Left colon (tissue), 2 donors: ENCODE data around the gene QDPR. TPM values are rescaled to one million over a fixed set of nuclear protein-coding genes. Genes with fewer than 3 reads are reported as not detected.

Experiments
- ATAC-seq: fragments of 200-7000 bp; cut with Tn5 transposase; one replicate; pipeline ENCODE4 v1.9.1; 2020; ENCODE audit warnings: mild to moderate bottlenecking, moderate library complexity
- DNase-seq, 2 donors: peaks; one replicate each; pipeline ENCODE4 v3.0.0-alpha.2; 2020
- intact Hi-C, 2 donors: fragments of 100-400 bp; cut with DNase I in 1 of 2; cut with micrococcal nuclease in 1 of 2; formaldehyde crosslinking; loops; one replicate each; pipeline versions ENCODE4 v1.11.2 to v1.14.0; 2022; cut with DNase I, micrococcal nuclease
- total RNA-seq, 2 donors: library from RNA; stranded (reverse); fragmentation: NEBNext Ultra II Directional; extraction: Animal tissue kit (Norgen Biotek cat#: 25700); gene quantifications; one replicate each; pipeline ENCODE4 v1.2.1, GENCODE V29; 2021
- donor health status: DM: no; HTN: no; CAD: no.
- donor health status: DM: yes; HTN: yes; CAD: no.

The QDPR gene
- total RNA-seq, 2 donors from 2014 or later: 16.9 to 23.7 TPM

DNA sequence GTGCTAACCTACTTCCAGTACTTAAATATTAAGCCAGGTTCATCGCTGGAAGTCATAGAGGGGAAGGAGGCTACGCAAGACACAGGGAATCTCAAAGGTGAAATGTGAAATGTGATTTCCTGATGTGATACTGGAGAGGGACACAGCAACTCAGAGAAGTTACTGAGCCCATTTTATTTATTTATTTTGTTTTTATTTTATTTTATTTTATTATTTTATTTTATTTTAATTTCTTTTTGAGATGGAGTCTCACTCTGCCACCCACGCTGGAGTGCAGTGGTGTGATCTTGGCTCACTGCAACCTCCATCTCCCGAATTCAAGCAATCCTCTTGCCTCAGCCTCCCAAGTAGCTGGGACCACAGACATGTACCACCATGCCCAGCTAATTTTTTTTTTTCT, 22.8 kb upstream of the QDPR start:
- ATAC-seq (no peak), DNase-seq (no peak)
- intact Hi-C loops: no loop called here

DNA sequence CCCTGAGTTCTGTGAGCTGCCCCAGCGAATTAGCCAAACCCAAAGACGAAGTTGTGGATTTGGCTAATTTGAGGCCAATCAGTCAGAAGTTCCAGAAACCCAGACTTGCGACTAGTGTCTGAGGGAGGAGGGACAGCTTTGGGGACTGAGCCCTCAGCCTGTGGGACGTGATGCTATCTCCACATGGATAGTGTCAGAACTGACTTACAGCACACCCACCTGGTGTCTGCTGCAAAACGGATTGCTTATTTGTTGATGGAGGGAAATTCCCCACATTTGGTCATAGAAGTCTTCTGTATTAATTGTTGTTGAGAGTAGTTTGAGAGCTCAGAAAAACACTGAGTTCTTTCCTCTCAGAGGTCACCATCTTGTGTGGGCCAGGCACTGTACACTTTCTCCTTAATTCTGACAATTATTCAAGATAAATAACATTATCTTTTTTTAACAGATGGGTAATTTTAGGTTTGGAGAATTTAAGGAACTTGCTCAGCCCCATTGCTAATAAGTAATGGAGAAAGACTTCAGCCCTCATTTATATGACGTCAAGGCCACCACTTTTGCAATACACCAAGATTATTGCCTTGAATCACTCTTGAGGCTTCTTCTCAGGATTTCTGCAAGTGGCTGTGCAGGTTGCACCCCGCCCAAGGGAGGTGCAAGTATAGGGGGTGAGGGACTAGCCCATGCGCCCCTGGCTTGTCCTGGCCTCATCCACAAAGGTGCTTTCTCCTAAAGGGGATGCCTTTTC, 19.8 kb upstream of the QDPR start:
- ATAC-seq (no peak), DNase-seq (no peak)
- intact Hi-C loops: no loop called here

DNA sequence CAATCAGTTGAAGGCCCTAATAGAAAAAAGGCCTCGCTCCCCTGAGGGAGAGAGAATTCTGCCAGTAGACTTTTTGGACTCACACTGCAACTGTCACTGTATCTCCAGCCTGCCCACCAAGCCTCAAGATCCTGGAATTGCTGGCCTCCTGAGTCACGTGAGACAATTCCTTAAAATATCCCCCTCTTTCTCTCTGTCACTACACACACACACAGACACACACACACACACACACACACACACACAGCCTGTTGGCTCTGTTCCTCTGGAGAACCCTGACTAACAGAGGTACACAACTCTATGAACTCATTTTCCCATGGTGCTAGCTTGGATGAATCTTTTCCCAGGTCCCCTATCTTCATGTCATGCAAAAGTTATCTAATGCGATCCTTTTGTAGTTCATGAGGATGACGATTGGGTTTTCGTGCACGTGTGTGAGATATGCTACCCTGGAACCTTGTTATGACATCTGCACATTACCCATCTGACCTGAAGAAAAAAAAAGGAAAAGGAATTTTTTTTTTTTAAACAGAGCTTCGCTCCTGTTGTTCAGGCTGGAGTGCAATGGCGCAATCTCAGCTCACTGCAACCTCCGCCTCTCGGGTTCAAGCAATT, 16.8 kb upstream of the QDPR start:
- intact Hi-C loops: no loop called here
- DNase-seq: no peak

DNA sequence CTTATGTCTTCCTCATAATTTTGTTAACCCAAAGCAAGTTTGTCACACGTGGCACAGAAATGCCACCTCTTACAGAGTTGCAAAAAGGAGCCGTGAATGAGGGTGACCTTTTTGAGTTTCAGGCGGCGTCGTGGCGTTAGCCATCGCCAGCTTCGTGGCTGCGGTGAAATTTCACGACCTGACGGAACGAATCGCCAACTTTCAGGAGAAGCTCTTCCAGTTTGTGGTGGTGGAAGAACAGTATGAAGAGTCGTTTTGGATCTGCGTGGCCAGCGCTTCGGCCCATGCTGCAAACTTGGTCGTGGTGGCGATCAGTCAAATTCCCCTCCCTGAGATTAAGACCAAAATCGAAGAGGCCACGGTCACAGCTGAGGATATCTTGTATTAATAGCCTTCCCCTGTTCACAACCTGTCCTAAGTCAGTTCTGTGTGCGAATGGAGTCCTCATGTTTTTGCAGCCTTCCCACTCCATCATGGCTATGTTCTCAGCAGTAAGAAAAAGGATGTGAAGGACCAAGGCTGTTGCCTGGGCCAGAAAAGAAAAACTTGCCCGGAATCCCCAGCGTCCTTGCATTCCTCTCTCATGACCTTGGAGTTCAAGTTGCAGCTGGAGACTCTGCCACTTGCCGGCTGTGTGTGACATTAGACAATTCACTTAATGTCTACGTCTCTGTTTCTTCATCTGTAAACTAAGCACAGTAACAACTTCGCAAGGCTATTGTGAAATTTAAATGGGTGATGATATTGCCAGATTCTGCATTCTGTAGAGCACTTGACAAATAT, 15.0 kb upstream of the QDPR start:
- ATAC-seq (no peak), DNase-seq (no peak)
- intact Hi-C loops: no loop called here

More for the DNA sequence above, 16.8 kb upstream of the QDPR start:
- no peak for ATAC-seq

DNA sequence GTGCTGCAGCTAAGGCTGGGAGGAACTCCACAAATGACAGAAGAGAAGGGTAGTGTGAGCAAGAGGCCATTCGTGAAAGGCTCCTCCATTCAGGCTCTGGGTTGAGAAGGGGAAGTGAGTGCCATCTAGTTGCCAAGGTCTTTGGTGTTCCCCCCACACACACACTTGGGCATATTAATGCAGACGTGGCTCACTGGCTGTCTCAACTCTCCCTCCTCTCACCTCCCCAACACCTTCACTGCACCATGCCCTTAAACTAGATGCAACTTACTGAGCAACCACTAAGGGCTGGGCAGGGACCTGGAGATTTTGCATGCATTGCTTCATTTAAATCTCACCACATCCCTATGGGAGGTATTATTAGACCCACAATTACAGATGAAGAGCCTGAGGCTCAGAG, 11.8 kb upstream of the QDPR start:
- ATAC-seq (no peak), DNase-seq (no peak)
- intact Hi-C loops: no loop called here

DNA sequence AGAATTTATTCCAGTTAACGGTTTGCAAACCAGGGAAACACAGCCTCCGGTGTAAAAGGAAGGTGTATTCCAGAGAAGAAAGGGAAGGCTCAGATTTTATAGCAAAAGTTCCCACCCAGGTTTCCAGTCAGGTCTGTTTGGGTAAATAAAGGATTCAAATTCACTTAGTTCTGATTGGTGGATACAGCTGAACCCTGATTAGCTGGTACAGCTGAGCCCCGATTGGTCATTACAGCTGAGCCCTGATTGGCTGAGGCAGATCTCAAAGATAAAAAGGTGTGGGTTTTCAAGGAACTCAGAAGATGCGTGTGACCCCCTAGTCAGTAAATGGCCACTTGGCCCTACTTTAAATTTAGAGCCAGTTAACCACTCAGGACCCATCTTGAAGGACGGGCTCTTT, 9.7 kb upstream of the QDPR start:
- intact Hi-C loops: no loop called here
- DNase-seq (no peak), ATAC-seq (no peak)

DNA sequence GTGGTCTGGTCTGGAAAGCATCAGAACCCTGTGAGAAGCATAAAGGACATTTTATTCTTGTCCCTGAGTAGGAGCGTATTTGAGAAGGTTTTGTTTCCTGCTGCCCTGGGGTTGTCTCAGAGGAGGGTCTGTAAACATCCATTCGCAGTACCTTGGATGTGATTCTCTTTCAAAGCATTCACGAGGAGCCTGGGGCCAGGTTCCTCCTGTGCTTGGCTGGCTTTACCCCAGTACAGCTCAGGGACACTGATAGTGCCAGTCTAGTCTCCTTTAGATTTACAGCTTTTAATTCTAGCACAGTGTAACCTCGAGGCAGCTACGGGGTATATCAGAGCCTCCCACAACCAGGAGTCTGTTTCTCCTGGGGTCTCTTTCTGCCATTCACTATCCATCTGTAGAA, 5.8 kb upstream of the QDPR start:
- intact Hi-C loops: no loop called here

DNA sequence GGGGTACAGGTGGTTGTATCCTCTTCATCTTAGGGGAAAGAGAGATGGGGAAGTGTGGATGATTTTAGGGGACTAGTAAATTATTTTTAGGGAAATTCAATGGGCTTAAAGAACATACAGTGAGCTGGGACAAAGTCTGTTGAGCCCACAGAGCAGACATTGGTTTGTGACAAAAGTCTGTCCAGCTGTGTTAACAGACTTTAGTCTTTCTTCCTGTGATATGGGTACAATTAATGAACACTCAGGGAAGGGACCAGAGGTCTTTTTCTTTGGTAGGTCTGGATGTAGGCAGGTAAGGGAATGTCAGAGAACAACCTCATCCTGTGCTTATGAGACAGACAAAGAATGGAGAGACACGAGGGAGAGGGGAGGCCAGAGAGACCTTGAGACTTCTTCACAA, 5.1 kb upstream of the QDPR start:
- no peak for ATAC-seq
- intact Hi-C loops: no loop called here
- DNase-seq: no peak

More for the DNA sequence above, 5.8 kb upstream of the QDPR start:
- ATAC-seq (no peak), DNase-seq (no peak)

DNA sequence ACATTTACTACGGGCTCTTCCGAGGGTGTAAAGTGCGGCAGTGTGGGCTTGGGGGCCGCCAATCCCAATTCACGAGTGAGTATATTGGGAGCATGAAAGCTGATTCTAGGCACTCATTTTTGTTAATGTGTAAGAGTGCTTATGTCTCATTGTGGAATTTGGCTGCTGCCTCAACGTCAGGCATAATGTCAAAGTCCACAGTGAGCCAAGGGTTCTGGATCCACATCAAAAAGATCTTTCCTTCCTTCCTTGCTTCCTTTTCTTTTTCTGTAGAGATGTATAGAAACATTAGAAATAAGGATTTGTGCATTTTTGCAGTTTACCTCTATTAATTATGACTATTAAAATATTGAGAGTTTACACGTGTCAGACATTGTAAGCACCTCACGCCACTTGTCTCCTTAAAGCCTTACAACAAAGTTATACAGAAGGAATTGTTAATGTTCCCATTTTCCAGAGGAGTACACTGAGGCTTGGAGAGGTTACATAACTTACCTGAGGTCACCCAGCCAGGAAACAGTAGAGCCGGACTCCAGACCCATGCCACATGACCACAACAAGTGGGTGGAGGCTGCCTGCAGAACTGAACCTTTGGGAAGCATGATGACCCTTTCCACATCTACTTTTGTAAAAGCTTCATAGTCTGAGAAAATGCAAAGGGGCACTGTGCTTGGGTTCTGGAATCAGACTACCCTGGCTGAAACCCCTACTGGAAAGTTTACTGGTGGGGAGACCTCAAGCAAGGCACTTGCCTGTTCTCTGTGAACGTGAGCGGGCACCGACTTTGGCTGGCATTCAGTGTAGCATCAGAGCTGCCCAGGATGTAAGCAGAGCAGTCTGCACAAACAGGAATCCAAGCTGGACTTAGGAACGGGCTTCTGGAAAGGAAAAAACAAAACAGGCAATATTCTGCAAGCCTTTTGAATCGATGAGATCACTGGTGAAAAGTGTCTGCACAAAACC, 3.8 kb upstream of the QDPR start:
- no peak for ATAC-seq
- intact Hi-C loops: no loop called here
- no peak for DNase-seq

DNA sequence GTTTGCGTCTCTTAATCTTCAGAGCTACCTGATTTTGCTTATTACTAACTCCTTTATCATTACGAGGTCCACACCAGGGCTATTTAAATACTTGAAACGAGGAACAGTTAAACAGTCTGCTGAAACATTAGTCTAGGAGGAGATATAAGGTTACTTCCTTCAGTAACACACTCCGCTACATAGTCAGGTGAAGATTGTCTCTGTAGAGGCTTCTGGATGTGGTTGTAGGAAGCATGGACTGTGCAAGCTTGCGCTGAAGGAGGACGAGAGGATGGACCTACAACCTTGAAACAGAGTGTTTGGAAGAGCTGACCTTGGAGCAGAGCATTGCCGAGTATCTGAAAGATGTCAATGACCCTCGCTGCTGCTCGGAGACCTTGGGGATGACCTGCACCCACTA, 3.0 kb upstream of the QDPR start, which contains the start of gene CLRN2:
Gene CLRN2, plus strand, starts transcription at position 301 of the 400 bp plus-strand sequence. CDS start 102 bp downstream, outside the sequence.
- DNase-seq (no peak), ATAC-seq (no peak)
- intact Hi-C loops: no loop called here

DNA sequence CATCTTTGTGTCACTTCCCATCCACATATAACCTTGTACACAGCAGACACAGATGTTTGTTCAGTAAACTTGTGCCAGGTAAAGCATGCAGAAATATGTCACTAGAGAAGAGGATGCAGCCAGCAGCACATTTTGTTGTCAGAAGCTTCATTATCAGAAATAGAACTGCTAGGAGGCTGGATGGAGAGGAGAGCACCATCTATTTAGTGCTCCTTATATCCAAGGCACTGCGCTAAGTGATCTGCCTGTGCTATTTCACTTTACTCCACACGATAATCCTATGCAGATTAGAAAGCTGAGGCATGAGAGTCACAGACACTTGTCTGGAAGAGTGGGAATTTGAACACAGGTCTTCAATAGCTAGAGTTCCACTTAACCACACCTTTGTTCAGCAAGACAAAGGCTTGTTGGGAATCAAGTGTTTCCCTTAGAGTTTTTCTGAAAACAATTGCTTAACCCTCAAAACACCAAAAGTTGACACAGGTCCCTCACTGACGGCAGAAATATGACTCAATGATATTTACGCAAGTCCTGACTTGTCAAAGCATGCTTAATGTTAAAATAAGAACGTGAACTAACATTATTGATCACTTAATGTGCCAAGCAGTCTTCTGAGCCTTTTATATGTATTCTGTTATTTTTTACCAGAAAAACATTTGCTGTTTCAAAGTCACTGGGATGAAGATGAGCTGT, 1.2 kb upstream of the QDPR start:
- intact Hi-C loops: no loop called here
- no peak for DNase-seq
- no peak for ATAC-seq

DNA sequence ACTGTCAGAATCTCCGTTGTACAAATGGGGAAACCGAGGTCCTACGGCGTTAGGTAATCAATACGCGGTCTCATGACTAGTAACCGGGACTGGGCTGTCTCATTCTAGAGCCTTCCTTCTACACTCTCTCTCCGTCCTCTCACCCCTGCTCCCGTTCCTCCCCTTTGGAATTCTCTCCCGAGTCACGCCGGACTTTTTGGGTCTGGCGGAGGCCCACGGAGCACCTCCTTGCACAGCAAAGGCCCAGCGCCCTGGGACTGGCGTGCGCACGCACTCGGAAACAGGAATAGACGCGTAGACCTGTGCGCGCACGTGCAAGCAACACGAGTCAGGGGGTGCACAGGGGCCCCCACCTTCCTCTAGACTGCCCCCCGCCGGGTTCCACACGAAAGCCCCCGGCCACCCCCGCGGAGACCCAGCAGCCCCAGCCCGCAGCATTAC, 361 bp downstream of the QDPR start:
- intact Hi-C loops: no loop called here
- ATAC-seq (peak; percentile 76), DNase-seq (peak; percentile 62 to 71)

DNA sequence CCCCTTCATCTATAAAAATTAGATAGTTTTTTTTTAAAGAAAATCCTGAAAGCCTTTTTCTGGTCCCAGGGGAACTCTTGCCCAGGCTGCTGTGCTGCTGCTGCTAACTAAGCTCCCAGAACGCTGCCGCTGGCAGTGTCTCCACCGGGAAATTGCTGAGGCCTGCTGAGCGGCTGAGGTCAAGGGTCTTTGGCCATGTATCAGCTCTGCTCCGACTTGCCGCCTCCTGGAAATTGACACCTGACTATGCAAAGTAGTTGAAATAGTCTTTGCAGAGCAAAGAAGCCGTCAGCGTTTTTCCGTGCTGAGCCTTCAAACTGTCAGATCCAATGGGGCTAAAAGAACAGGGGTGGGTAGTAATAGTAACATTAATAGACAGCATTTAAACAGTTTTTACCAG, 839 bp downstream of the QDPR start:
- intact Hi-C loops: no loop called here
- DNase-seq: peak; percentile 33 to 45
- ATAC-seq: peak; percentile 59

DNA sequence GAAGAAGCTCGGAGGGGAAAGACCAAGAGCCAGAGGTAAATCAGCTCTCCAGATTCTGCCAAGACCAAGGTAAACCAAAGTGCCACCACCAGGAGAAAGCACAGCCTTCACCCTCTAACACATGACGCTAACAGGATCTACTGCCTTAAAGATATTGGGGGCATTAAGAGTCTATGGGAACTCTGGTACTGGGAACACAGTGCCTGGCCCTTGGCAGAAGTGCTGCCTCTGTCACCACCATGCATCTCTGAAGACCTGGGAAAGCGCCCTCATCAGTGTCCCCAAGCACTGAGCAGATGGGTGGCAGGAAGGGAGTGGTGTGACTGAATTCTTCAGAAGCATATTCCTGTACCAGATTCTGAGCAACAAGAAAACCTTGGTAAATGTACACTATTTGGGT, 1.3 kb downstream of the QDPR start:
- intact Hi-C loops: no loop called here
- ATAC-seq (no peak), DNase-seq (no peak)

DNA sequence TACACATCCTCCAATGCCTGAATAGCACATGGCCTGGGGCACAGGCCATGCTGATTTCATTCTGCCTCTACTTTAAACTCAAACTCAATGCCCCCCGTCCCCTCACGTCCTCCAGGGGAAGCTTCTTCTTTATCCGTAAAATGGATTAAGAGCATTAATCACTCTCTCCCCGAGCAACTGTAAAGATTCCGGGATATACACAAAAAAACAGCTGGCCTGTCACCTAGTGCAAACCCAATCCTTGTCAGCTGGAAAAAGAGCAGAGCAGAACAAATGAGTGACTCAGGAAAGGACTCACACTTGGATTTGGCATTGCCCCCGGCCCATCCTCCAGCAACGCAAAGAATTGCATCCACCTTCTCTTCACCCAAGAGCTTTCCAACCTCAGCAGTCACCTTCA, 7.8 kb downstream of the QDPR start:
- no peak for ATAC-seq
- no peak for DNase-seq
- intact Hi-C loops: no loop called here

DNA sequence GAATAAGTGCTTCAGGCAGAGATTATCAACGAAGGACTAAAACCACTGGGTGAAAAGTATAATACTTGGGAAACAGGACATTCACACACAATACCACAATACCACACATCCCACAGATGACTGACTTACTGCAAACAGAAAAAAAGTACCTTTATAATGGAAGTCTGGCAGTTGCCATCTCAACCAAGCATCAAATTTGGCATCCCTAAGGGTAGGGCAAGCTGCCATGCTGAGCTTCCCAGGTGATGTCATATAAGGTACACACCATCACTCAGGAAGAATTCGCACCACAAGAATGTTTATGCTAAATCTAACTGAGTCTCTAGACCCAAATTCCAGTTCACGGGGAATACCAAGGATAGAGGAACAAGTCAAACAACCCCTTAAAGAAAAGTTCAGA, 9.1 kb downstream of the QDPR start:
- DNase-seq (no peak), ATAC-seq (no peak)
- intact Hi-C loops: no loop called here

DNA sequence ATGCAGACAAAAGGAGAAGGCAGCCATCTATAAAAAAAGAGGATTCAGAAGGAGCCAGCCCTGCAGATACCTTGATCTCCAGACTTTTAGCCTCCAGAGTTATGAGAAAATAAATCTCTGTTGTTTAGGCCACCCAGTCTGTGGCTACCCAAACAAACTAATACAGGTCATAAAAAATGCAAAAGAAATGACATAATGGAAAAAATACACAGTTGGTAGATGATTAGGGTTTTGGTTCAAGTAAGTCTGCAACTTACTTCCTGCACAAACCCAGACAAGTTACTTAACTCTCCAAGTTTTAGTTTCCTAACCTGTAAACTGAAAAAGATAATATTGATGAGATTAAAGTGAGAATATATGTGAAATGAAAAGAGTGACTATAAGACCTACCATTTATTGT, 11.3 kb downstream of the QDPR start:
- no peak for DNase-seq
- no peak for ATAC-seq
- intact Hi-C loops: no loop called here

DNA sequence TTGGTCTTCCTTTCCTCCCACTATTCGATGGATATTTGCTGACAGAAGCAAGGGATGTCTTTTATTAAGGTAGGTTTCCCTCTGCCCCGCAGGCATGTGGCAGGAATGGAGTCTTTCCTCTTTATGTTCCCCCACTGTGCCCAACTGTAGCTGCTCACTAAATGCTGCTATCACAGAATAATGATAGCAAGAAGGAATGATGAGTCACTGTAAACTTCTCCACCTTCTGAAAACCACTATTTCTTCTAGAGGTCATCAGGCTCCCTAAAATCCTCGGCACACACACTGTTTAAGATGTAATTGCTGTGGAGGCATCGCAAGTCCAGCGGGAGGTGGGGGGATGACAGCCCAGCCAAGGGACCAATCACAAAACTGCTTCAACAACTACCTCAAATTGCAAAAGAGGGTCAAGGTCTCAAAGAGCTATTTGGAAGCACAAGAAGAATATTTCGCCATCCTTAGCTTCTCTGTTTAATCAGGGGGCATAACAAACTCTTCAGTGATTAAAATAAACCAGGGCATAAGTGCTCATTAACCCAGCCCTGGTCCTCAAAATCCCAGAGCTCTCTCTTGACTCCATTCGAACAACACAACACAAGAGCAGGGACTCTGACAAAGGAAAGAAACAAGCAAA, 13.9 kb downstream of the QDPR start:
- ATAC-seq (no peak), DNase-seq (no peak)
- intact Hi-C loops: no loop called here
